B cell (primary cell): ENCODE measurements around the gene TGFBRAP1.

Experiments used
- CTCF ChIP-seq: fragments of 200-600 bp; IDR thresholded peaks from one replicate; pipeline ENCODE4 v1.8.0; 2022; ENCODE audit warnings: antibody characterized with exemption, mild to moderate bottlenecking
- EZH2 ChIP-seq: IDR thresholded peaks from 2 replicates; pipeline ENCODE4 v1.6.1; 2012; ENCODE audit warnings: borderline replicate concordance, low read depth, mild to moderate bottlenecking, moderate library complexity, low read length; ENCODE audit not compliant: insufficient read depth, poor library complexity, severe bottlenecking

DNA sequence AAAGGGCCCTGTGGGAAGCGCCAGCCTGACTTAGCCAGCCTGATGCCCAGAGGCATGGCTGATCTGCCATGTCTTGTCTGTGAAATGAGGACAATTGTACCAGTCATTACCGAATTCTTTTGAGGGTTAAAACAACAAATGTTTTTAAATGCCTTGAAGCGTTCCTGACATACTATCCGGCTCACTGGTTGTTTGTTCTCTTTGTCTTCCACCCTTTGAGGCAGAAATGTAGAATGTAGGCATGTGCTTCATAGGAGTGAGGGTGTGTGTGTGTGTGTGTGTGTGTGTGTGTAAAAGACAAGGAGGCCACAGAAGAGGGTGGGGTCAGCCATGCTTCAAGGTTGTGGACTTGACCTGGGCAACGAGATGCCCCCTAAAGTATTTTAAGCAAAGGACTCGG, 35.5 kb downstream of the TGFBRAP1 start:
- TF ChIP-seq CTCF = no peak
- no peak for TF ChIP-seq EZH2
